HepG2 (cell line): ENCODE results near the gene MVP. TPM values are rescaled to one million over a fixed set of nuclear protein-coding genes. Genes with fewer than 3 reads are reported as not detected.

Source experiments
- DR1 ChIP-seq: sonication (generic); formaldehyde crosslinking; IDR thresholded peaks from 2 replicates; pipeline ENCODE4 v1.8.0; 2021; ENCODE audit warnings: mild to moderate bottlenecking, missing genetic modification reagents, inconsistent platforms
- ELF1 ChIP-seq: sonication (generic); formaldehyde crosslinking; IDR thresholded peaks from 2 replicates; pipeline ENCODE4 v1.4.0; 2020; ENCODE audit warnings: missing genetic modification reagents
- FOSL2 ChIP-seq: sonication (generic); formaldehyde crosslinking; IDR thresholded peaks from 2 replicates; pipeline ENCODE4 v1.4.0; 2020; ENCODE audit warnings: missing genetic modification reagents
- JDP2 ChIP-seq: sonication (generic); formaldehyde crosslinking; IDR thresholded peaks from 2 replicates; pipeline ENCODE4 v1.8.1; 2022; ENCODE audit warnings: missing genetic modification reagents, borderline replicate concordance
- KDM3A ChIP-seq: IDR thresholded peaks from 2 replicates; pipeline ENCODE4 v1.6.1; 2018; ENCODE audit warnings: low read depth, missing compliant biosample characterization
- SMC3 ChIP-seq: IDR thresholded peaks from 2 replicates; pipeline ENCODE4 v1.6.1; 2011; ENCODE audit warnings: low read length, improper control_type of control experiment
- SP5 ChIP-seq: IDR thresholded peaks from 2 replicates; pipeline ENCODE4 v1.6.1; 2016; ENCODE audit warnings: low read depth, borderline replicate concordance
- SRF ChIP-seq: IDR thresholded peaks from 2 replicates; pipeline ENCODE4 v1.6.1; 2011; ENCODE audit warnings: mild to moderate bottlenecking, low read depth, low read length, moderate library complexity
- ZNF124 ChIP-seq: sonication (generic); formaldehyde crosslinking; IDR thresholded peaks from 2 replicates; pipeline ENCODE4 v1.4.0; 2020; ENCODE audit warnings: missing genetic modification reagents
- ZNF253 ChIP-seq: sonication (generic); formaldehyde crosslinking; IDR thresholded peaks from 2 replicates; pipeline ENCODE4 v1.8.0; 2022; ENCODE audit warnings: mild to moderate bottlenecking, missing genetic modification reagents, borderline replicate concordance
- ZNF589 ChIP-seq: sonication (generic); formaldehyde crosslinking; conservative IDR thresholded peaks from 2 replicates; pipeline ENCODE4 v1.8.0; 2022; ENCODE audit warnings: mild to moderate bottlenecking, moderate library complexity, missing genetic modification reagents
- ZNF780A ChIP-seq: sonication (generic); formaldehyde crosslinking; IDR thresholded peaks from 2 replicates; pipeline ENCODE4 v1.8.0; 2022; ENCODE audit warnings: mild to moderate bottlenecking, missing genetic modification reagents, moderate library complexity
- ZNF792 ChIP-seq: IDR thresholded peaks from 2 replicates; pipeline ENCODE4 v1.6.1; 2016
- polyA plus RNA-seq, 8 experiments: library from polyadenylated mRNA; depleted of rRNA in 3 of 8; stranded (reverse) in 7 of 8; unstranded in 1 of 8; fragments of >200 nt; fragmentation: Illumina TruSeq in 4 of 8; extraction: Trizol in 4 of 8; gene quantifications; 2 replicates each; pipeline versions ENCODE4 v1.2.1 to v1.2.3, GENCODE V29; 2011 to 2016; ENCODE audit warnings: low read depth in 4 of 8, missing spikeins in 1 of 8, mixed read lengths in 1 of 8; ENCODE audit not compliant: insufficient read depth in 1 of 8
- total RNA-seq, 5 experiments: library from RNA; depleted of rRNA; stranded (reverse); fragments of >200 nt; fragmentation: Illumina TruSeq; extraction: Trizol; gene quantifications; 2 replicates each; pipeline ENCODE4 v1.2.3, GENCODE V29; 2016; ENCODE audit warnings: low read depth in 1 of 5
- TF ChIP-seq, protein P1 (sequence below): sonication (generic); formaldehyde crosslinking; IDR thresholded peaks from 2 replicates; pipeline ENCODE4 v1.9.0; 2022; ENCODE audit warnings: low read depth, missing genetic modification reagents
- TF ChIP-seq, protein P2 (sequence below): IDR thresholded peaks from 2 replicates; pipeline ENCODE4 v1.6.1; 2016; ENCODE audit warnings: low read depth, borderline replicate concordance
- TF ChIP-seq, protein P3 (sequence below): sonication (generic); formaldehyde crosslinking; IDR thresholded peaks from 2 replicates; pipeline ENCODE4 v1.5.1; 2020; ENCODE audit warnings: missing genetic modification reagents, mild to moderate bottlenecking, borderline replicate concordance
- TF ChIP-seq, protein P4 (sequence below): sonication (generic); formaldehyde crosslinking; IDR thresholded peaks from 2 replicates; pipeline ENCODE4 v1.8.1; 2023; ENCODE audit warnings: mild to moderate bottlenecking, missing genetic modification reagents
- TF ChIP-seq, protein P5 (sequence below): sonication (generic); formaldehyde crosslinking; IDR thresholded peaks from 2 replicates; pipeline ENCODE4 v1.4.0; 2020; ENCODE audit warnings: mild to moderate bottlenecking, missing genetic modification reagents
- TF ChIP-seq, protein P6 (sequence below): sonication (generic); formaldehyde crosslinking; IDR thresholded peaks from 2 replicates; pipeline ENCODE4 v1.5.0; 2020; ENCODE audit warnings: missing genetic modification reagents
- TF ChIP-seq, protein P7 (sequence below): sonication (generic); formaldehyde crosslinking; IDR thresholded peaks from 2 replicates; pipeline ENCODE4 v1.5.0; 2020; ENCODE audit warnings: mild to moderate bottlenecking, missing genetic modification reagents

Gene MVP
- total and polyA plus RNA-seq, 2 of the 13 experiments (the other 11 are each of a cell fraction or from before 2014, with no cell fraction given): 22.9 to 43.5 TPM

DNA sequence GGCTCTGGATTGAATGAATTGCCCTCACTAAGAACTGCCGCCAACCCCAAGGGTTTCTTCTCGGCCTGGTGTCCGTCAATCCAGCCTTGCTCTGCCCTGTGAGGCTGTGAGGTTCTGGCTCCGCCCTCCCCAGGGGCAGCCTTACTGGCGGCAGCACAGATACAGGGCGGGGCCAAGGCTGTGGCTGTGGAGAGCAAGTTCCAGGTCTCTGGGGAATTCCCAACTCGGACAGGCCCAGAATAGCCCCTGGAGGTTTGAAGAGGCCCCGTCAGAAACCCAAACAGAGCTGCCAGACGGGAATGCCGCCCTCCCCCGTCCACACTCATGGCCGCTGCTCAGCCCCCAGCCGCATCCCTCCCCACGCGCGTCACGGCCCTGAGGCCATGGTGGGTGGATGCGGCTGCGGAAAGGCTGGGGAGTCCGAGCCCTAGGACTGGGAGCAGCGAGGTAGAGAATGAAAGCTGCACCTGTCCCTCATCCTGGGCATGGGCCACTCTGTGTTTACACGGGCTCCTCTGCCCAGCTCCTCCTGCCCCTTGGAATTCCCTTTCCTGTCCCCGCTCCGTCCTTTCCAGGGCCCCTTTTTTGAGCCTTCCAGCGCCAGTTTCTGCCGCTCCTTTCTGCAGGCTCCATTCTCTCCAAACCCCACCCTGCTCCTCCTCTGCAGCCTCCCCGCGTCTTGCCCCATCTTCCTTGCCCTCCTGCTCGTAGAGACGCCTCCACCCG is 8.9 kb upstream of the MVP start (continued):
- TF ChIP-seq, protein P1, sequence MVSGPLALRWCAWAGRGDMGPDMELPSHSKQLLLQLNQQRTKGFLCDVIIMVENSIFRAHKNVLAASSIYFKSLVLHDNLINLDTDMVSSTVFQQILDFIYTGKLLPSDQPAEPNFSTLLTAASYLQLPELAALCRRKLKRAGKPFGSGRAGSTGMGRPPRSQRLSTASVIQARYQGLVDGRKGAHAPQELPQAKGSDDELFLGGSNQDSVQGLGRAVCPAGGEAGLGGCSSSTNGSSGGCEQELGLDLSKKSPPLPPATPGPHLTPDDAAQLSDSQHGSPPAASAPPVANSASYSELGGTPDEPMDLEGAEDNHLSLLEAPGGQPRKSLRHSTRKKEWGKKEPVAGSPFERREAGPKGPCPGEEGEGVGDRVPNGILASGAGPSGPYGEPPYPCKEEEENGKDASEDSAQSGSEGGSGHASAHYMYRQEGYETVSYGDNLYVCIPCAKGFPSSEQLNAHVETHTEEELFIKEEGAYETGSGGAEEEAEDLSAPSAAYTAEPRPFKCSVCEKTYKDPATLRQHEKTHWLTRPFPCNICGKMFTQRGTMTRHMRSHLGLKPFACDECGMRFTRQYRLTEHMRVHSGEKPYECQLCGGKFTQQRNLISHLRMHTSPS: peak; percentile 48; the same call in 1 of the 2 replicates
- TF ChIP-seq, protein P2, sequence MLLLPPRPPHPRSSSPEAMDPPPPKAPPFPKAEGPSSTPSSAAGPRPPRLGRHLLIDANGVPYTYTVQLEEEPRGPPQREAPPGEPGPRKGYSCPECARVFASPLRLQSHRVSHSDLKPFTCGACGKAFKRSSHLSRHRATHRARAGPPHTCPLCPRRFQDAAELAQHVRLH (CRISPR knock-in tag): peak; percentile 84
- TF ChIP-seq ZNF253 (CRISPR knock-in tag) (peak; percentile 87; the same call in 1 of the 2 replicates), SRF (no peak), ZNF780A (CRISPR knock-in tag) (no peak), JDP2 (CRISPR knock-in tag) (no peak), FOSL2 (CRISPR knock-in tag) (peak; percentile 64), ZNF792 (CRISPR knock-in tag) (peak; percentile 76), ELF1 (CRISPR knock-in tag) (peak; percentile 34; the same call in 1 of the 2 replicates), SMC3 (no peak), SP5 (no peak), DR1 (peak; percentile 35; the same call in 1 of the 2 replicates), KDM3A (CRISPR knock-in tag) (peak; percentile 56; the same call in 1 of the 2 replicates), ZNF124 (CRISPR knock-in tag) (peak; percentile 29; the same call in 1 of the 2 replicates), ZNF589 (CRISPR knock-in tag) (no peak)
- TF ChIP-seq, protein P3, sequence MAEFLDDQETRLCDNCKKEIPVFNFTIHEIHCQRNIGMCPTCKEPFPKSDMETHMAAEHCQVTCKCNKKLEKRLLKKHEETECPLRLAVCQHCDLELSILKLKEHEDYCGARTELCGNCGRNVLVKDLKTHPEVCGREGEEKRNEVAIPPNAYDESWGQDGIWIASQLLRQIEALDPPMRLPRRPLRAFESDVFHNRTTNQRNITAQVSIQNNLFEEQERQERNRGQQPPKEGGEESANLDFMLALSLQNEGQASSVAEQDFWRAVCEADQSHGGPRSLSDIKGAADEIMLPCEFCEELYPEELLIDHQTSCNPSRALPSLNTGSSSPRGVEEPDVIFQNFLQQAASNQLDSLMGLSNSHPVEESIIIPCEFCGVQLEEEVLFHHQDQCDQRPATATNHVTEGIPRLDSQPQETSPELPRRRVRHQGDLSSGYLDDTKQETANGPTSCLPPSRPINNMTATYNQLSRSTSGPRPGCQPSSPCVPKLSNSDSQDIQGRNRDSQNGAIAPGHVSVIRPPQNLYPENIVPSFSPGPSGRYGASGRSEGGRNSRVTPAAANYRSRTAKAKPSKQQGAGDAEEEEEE (CRISPR knock-in tag): no peak
- TF ChIP-seq, protein P4, sequence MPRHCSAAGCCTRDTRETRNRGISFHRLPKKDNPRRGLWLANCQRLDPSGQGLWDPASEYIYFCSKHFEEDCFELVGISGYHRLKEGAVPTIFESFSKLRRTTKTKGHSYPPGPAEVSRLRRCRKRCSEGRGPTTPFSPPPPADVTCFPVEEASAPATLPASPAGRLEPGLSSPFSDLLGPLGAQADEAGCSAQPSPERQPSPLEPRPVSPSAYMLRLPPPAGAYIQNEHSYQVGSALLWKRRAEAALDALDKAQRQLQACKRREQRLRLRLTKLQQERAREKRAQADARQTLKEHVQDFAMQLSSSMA (CRISPR knock-in tag): no peak
- TF ChIP-seq, protein P5, sequence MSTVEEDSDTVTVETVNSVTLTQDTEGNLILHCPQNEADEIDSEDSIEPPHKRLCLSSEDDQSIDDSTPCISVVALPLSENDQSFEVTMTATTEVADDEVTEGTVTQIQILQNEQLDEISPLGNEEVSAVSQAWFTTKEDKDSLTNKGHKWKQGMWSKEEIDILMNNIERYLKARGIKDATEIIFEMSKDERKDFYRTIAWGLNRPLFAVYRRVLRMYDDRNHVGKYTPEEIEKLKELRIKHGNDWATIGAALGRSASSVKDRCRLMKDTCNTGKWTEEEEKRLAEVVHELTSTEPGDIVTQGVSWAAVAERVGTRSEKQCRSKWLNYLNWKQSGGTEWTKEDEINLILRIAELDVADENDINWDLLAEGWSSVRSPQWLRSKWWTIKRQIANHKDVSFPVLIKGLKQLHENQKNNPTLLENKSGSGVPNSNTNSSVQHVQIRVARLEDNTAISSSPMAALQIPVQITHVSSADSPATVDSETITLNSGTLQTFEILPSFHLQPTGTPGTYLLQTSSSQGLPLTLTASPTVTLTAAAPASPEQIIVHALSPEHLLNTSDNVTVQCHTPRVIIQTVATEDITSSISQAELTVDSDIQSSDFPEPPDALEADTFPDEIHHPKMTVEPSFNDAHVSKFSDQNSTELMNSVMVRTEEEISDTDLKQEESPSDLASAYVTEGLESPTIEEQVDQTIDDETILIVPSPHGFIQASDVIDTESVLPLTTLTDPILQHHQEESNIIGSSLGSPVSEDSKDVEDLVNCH: no peak
- TF ChIP-seq, protein P6, sequence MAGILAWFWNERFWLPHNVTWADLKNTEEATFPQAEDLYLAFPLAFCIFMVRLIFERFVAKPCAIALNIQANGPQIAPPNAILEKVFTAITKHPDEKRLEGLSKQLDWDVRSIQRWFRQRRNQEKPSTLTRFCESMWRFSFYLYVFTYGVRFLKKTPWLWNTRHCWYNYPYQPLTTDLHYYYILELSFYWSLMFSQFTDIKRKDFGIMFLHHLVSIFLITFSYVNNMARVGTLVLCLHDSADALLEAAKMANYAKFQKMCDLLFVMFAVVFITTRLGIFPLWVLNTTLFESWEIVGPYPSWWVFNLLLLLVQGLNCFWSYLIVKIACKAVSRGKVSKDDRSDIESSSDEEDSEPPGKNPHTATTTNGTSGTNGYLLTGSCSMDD (CRISPR knock-in tag): no peak; the same call in 1 of the 2 replicates
- TF ChIP-seq, protein P7, sequence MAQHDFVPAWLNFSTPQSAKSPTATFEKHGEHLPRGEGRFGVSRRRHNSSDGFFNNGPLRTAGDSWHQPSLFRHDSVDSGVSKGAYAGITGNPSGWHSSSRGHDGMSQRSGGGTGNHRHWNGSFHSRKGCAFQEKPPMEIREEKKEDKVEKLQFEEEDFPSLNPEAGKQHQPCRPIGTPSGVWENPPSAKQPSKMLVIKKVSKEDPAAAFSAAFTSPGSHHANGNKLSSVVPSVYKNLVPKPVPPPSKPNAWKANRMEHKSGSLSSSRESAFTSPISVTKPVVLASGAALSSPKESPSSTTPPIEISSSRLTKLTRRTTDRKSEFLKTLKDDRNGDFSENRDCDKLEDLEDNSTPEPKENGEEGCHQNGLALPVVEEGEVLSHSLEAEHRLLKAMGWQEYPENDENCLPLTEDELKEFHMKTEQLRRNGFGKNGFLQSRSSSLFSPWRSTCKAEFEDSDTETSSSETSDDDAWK (CRISPR knock-in tag): no peak
